H9 (cell line): Measurements from ENCODE around the gene ABCA4. TPM values are rescaled to one million over a fixed set of nuclear protein-coding genes. Genes with fewer than 3 reads are reported as not detected.

Source experiments
- DNase-seq: peaks from one replicate; pipeline ENCODE4 v3.0.0-alpha.2; 2017
- H2AFZ ChIP-seq: one replicate; pipeline ENCODE4 v1.6.1; 2013; ENCODE audit warnings: mild to moderate bottlenecking, low read length, control low read depth, moderate library complexity
- H2AK5ac ChIP-seq: 2 replicates; pipeline ENCODE4 v1.6.1; 2013; ENCODE audit warnings: low read length, control low read depth, mixed read lengths; ENCODE audit not compliant: insufficient read length
- H2BK120ac ChIP-seq: one replicate; pipeline ENCODE4 v1.6.1; 2013; ENCODE audit warnings: low read depth, mild to moderate bottlenecking, low read length, control low read depth, inconsistent platforms; ENCODE audit not compliant: poor library complexity, severe bottlenecking
- H2BK12ac ChIP-seq: 2 replicates; pipeline ENCODE4 v1.6.1; 2013; ENCODE audit warnings: low read length, control low read depth, mixed read lengths, low read depth; ENCODE audit not compliant: insufficient read length
- H2BK15ac ChIP-seq: 2 replicates; pipeline ENCODE4 v1.6.1; 2013; ENCODE audit warnings: low read depth, low read length, control low read depth
- H2BK20ac ChIP-seq: one replicate; pipeline ENCODE4 v1.6.1; 2013; ENCODE audit warnings: low read depth, mild to moderate bottlenecking, low read length, control low read depth, inconsistent platforms; ENCODE audit not compliant: poor library complexity, severe bottlenecking
- H2BK5ac ChIP-seq: 2 replicates; pipeline ENCODE4 v1.6.1; 2013; ENCODE audit warnings: low read length, control low read depth, mixed read lengths; ENCODE audit not compliant: insufficient read length
- H3K14ac ChIP-seq: 2 replicates; pipeline ENCODE4 v1.6.1; 2013; ENCODE audit warnings: low read length, control low read depth; ENCODE audit not compliant: insufficient read depth
- H3K18ac ChIP-seq: 2 replicates; pipeline ENCODE4 v1.6.1; 2013; ENCODE audit warnings: low read depth, mild to moderate bottlenecking, mixed read lengths, low read length, control low read depth; ENCODE audit not compliant: insufficient read length
- H3K23ac ChIP-seq: 2 replicates; pipeline ENCODE4 v1.6.1; 2013; ENCODE audit warnings: low read length, control low read depth, mixed read lengths, low read depth; ENCODE audit not compliant: insufficient read length
- H3K23me2 ChIP-seq: 2 replicates; pipeline ENCODE4 v1.6.1; 2013; ENCODE audit warnings: low read depth, mild to moderate bottlenecking, mixed read lengths, low read length, control low read depth; ENCODE audit not compliant: insufficient read length, poor library complexity, severe bottlenecking
- H3K27ac ChIP-seq: 2 replicates; pipeline ENCODE4 v1.5.1; 2013; ENCODE audit warnings: low read length, control low read depth, mixed read lengths, low read depth; ENCODE audit not compliant: insufficient read length
- H3K27me3 ChIP-seq: 2 replicates; pipeline ENCODE4 v1.6.1; 2013; ENCODE audit warnings: low read length, control low read depth, inconsistent platforms; ENCODE audit not compliant: insufficient read depth
- H3K4ac ChIP-seq: 2 replicates; pipeline ENCODE4 v1.6.1; 2013; ENCODE audit warnings: low read depth, mild to moderate bottlenecking, control low read depth, inconsistent platforms, low read length, moderate library complexity
- H3K4me1 ChIP-seq: 2 replicates; pipeline ENCODE4 v1.6.1; 2013; ENCODE audit warnings: low read length, control low read depth, inconsistent platforms; ENCODE audit not compliant: insufficient read depth
- H3K4me2 ChIP-seq: 2 replicates; pipeline ENCODE4 v1.6.1; 2013; ENCODE audit warnings: low read length, control low read depth, mixed read lengths; ENCODE audit not compliant: insufficient read length, insufficient read depth
- H3K56ac ChIP-seq: 2 replicates; pipeline ENCODE4 v1.6.1; 2013; ENCODE audit warnings: low read depth, mild to moderate bottlenecking, mixed read lengths, low read length, control low read depth; ENCODE audit not compliant: insufficient read length
- H3K79me1 ChIP-seq: 2 replicates; pipeline ENCODE4 v1.6.1; 2013; ENCODE audit warnings: low read depth, mild to moderate bottlenecking, moderate library complexity, low read length, control low read depth, inconsistent platforms; ENCODE audit not compliant: insufficient read depth, poor library complexity, severe bottlenecking
- H3K79me2 ChIP-seq: 2 replicates; pipeline ENCODE4 v1.6.1; 2013; ENCODE audit warnings: low read length, control low read depth, inconsistent platforms; ENCODE audit not compliant: insufficient read depth
- H3K9ac ChIP-seq: 2 replicates; pipeline ENCODE4 v1.6.1; 2013; ENCODE audit warnings: low read length, control low read depth, mixed read lengths; ENCODE audit not compliant: insufficient read length; ENCODE audit errors: extremely low read depth
- H3K9me3 ChIP-seq: one replicate; pipeline ENCODE4 v1.6.1; 2013; ENCODE audit warnings: low read depth, low read length, inconsistent platforms; ENCODE audit not compliant: control insufficient read depth
- H3T11ph ChIP-seq: one replicate; pipeline ENCODE4 v1.6.1; 2013; ENCODE audit warnings: mild to moderate bottlenecking, low read length, control low read depth, inconsistent platforms
- H4K20me1 ChIP-seq: one replicate; pipeline ENCODE4 v1.6.1; 2013; ENCODE audit not compliant: control insufficient read depth, insufficient read length, insufficient read depth
- H4K5ac ChIP-seq: 2 replicates; pipeline ENCODE4 v1.6.1; 2013; ENCODE audit warnings: low read depth, mild to moderate bottlenecking, mixed read lengths, low read length, control low read depth; ENCODE audit not compliant: insufficient read length
- H4K8ac ChIP-seq: replicated peaks from 2 replicates; pipeline ENCODE4 v1.6.1; 2013; ENCODE audit warnings: low read length, control low read depth, mixed read lengths, low read depth; ENCODE audit not compliant: insufficient read length
- H4K91ac ChIP-seq: 2 replicates; pipeline ENCODE4 v1.6.1; 2013; ENCODE audit warnings: low read depth, mild to moderate bottlenecking, moderate library complexity, mixed read lengths, low read length, control low read depth; ENCODE audit not compliant: insufficient read length
- H3K27ac Mint-ChIP-seq, 3 experiments: 2 replicates in 2 of 3; 3 replicates in 1 of 3; pipeline ENCODE4 v1.8.0; 2020 to 2021; ENCODE audit warnings: mixed read lengths in 3 of 3, mild to moderate bottlenecking in 1 of 3, moderate library complexity in 1 of 3
- H3K27me3 Mint-ChIP-seq: 2 replicates; pipeline ENCODE4 v1.8.0; 2021; ENCODE audit warnings: low read depth, mild to moderate bottlenecking, moderate library complexity, mixed read lengths
- H3K36me3 Mint-ChIP-seq, 3 experiments: 2 replicates in 2 of 3; 3 replicates in 1 of 3; pipeline ENCODE4 v1.8.0; 2020 to 2021; ENCODE audit warnings: low read depth in 3 of 3, mixed read lengths in 3 of 3; ENCODE audit not compliant: insufficient read depth in 1 of 3
- H3K4me1 Mint-ChIP-seq, 2 experiments: 2 replicates each; pipeline ENCODE4 v1.8.0; 2020; ENCODE audit warnings: mixed read lengths in 2 of 2
- H3K4me3 Mint-ChIP-seq, 2 experiments: 2 replicates in 1 of 2; 3 replicates in 1 of 2; pipeline ENCODE4 v1.8.0; 2020 to 2021; ENCODE audit warnings: mild to moderate bottlenecking in 2 of 2, mixed read lengths in 2 of 2, moderate library complexity in 1 of 2
- H3K9me3 Mint-ChIP-seq, 2 experiments: 2 replicates in 1 of 2; 3 replicates in 1 of 2; pipeline ENCODE4 v1.8.0; 2020; ENCODE audit warnings: mild to moderate bottlenecking in 2 of 2, mixed read lengths in 2 of 2, moderate library complexity in 1 of 2
- WGBS: extraction: QIAGEN DNeasy Blood & Tissue Kit; methylation state at CpG from one replicate; pipeline ENCODE4 v1.1.7; 2013; ENCODE audit warnings: missing lambda C conversion rate, low lambda C conversion rate, mixed read lengths; ENCODE audit not compliant: insufficient read length; ENCODE audit errors: extremely low coverage; 5-methylcytosine and 5-hydroxymethylcytosine counted together
- total RNA-seq: library from RNA; stranded (reverse); gene quantifications from 2 replicates; pipeline ENCODE4 v1.2.1, GENCODE V29; 2021
- TF ChIP-seq, protein P1 (sequence below): fragments of 200-600 bp; sonication (generic); conservative IDR thresholded peaks from 3 replicates; pipeline ENCODE4 v1.8.0; 2021; ENCODE audit warnings: antibody characterized with exemption, mild to moderate bottlenecking

Gene ABCA4
- total RNA-seq, 1 experiment from 2014 or later: not detected

DNA sequence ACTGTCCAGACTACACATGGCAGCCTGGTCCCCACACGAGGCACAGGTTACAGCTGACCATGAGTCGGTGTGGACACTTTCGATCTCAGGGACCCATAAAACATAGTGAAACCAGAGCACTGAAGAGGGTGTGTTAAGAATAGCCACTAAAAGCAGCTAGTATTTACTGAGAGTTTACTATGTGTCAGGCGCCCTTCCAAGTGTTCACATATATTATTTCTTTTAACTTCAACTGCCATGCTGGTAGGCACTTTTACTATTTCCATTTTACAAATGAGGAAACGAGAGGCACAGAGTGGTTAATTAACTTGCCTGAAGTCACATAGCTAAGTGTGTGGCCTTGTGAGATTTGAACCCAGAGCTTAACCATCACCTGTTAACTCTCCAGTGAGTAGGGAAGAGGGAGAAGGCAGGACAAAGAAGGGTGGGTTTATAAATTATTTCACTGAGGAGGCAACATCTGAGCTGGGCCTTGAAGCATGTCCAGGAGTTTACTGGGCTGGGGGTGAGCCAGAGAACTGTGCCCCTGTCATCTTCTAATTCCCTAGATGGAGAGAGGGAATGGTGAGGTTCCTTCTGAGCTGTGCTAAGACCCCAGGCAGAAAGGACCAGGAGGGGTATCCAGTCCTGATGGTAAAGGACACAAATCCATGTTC lies 20.7 kb downstream of the ABCA4 start:
- peaks cover 2% of the 10 kb centered on the region; the same call in 1 of the 2 replicates for H3K4me1 ChIP-seq
- no peak overlapping the region for H2BK120ac ChIP-seq
- WGBS: no CpG with 5 or more reads among the region's 5 CpGs
- Mint-ChIP-seq H3K9me3 (no peaks in the 10 kb centered on the region; a peak in 1 of 5 replicates), H3K27ac (0 out of 7 replicates have a peak overlapping the region, but pooled peaks of 1 of the 3 experiments have one; percentile 22), H3K36me3 (no peaks in the 10 kb centered on the region), H3K27me3 (peaks cover 13% of the 10 kb centered on the region), H3K4me1 (peaks cover 24 to 28% of the 10 kb centered on the region in 2 experiments), H3K4me3 (no peak overlapping the region)
- no peak overlapping the region for H2BK20ac ChIP-seq
- no peak overlapping the region for H3K56ac ChIP-seq
- TF ChIP-seq, protein P1, sequence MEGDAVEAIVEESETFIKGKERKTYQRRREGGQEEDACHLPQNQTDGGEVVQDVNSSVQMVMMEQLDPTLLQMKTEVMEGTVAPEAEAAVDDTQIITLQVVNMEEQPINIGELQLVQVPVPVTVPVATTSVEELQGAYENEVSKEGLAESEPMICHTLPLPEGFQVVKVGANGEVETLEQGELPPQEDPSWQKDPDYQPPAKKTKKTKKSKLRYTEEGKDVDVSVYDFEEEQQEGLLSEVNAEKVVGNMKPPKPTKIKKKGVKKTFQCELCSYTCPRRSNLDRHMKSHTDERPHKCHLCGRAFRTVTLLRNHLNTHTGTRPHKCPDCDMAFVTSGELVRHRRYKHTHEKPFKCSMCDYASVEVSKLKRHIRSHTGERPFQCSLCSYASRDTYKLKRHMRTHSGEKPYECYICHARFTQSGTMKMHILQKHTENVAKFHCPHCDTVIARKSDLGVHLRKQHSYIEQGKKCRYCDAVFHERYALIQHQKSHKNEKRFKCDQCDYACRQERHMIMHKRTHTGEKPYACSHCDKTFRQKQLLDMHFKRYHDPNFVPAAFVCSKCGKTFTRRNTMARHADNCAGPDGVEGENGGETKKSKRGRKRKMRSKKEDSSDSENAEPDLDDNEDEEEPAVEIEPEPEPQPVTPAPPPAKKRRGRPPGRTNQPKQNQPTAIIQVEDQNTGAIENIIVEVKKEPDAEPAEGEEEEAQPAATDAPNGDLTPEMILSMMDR: no peak
- H3K4me2 ChIP-seq: no peak overlapping the region
- H4K20me1 ChIP-seq: no peaks in the 10 kb centered on the region
- no peak overlapping the region for H3K14ac ChIP-seq
- no peak overlapping the region for H2AK5ac ChIP-seq
- no peak overlapping the region for H2BK12ac ChIP-seq
- H3K79me2 ChIP-seq: no peaks in the 10 kb centered on the region
- H2AFZ ChIP-seq: no peak overlapping the region
- H3K27me3 ChIP-seq: no peaks in the 10 kb centered on the region
- DNase-seq: no peak
- no peak overlapping the region for H3T11ph ChIP-seq
- H3K18ac ChIP-seq: no peak overlapping the region
- no peaks in the 10 kb centered on the region for H3K23me2 ChIP-seq
- no peak overlapping the region for H3K23ac ChIP-seq
- no peak overlapping the region for H4K91ac ChIP-seq
- no peak overlapping the region for H4K5ac ChIP-seq
- H3K9me3 ChIP-seq: no peaks in the 10 kb centered on the region
- no peaks in the 10 kb centered on the region for H3K79me1 ChIP-seq
- no peak overlapping the region for H2BK15ac ChIP-seq
- H2BK5ac ChIP-seq: no peak overlapping the region
- no peak overlapping the region for H4K8ac ChIP-seq
- H3K27ac ChIP-seq: no peak overlapping the region
- H3K4ac ChIP-seq: no peak overlapping the region
- no peak overlapping the region for H3K9ac ChIP-seq
